OCI-LY1 (cell line): ENCODE data around the gene ABHD17B.

ENCODE experiments used
- H2AFZ ChIP-seq: fragments of 200-600 bp; sonication (generic), shearing (Covaris generic); 2 replicates; pipeline ENCODE4 v1.6.0; 2014; ENCODE audit warnings: antibody characterized with exemption, mild to moderate bottlenecking, low read length
- H3F3A ChIP-seq: fragments of 200-600 bp; sonication (generic), shearing (Covaris generic); 2 replicates; pipeline ENCODE4 v1.6.0; 2014; ENCODE audit warnings: mild to moderate bottlenecking, antibody characterized with exemption, low read length, moderate library complexity; ENCODE audit not compliant: insufficient read depth
- H3K27ac ChIP-seq: fragments of 200-600 bp; sonication (generic); 2 replicates; pipeline ENCODE4 v1.5.1; 2014; ENCODE audit warnings: low read length, mixed run types, mild to moderate bottlenecking, low read depth; ENCODE audit not compliant: poor library complexity, severe bottlenecking
- H3K27me3 ChIP-seq: fragments of 200-600 bp; sonication (generic); 2 replicates; pipeline ENCODE4 v1.6.0; 2014; ENCODE audit warnings: antibody characterized with exemption, mild to moderate bottlenecking, low read length, moderate library complexity; ENCODE audit not compliant: insufficient read depth
- H3K36me3 ChIP-seq: fragments of 200-600 bp; sonication (generic); 2 replicates; pipeline ENCODE4 v1.6.1; 2014; ENCODE audit warnings: mild to moderate bottlenecking, antibody characterized with exemption, low read length, moderate library complexity, mixed read lengths; ENCODE audit not compliant: insufficient read depth
- H3K4me1 ChIP-seq: fragments of 200-600 bp; sonication (generic); 2 replicates; pipeline ENCODE4 v1.5.1; 2014; ENCODE audit warnings: mild to moderate bottlenecking, low read length, moderate library complexity; ENCODE audit not compliant: insufficient read depth, severe bottlenecking
- H3K4me2 ChIP-seq: fragments of 200-600 bp; sonication (generic), shearing (Covaris generic); 2 replicates; pipeline ENCODE4 v1.6.1; 2014; ENCODE audit warnings: low read length
- H3K4me3 ChIP-seq: fragments of 200-600 bp; sonication (generic); 2 replicates; pipeline ENCODE4 v1.5.1; 2014; ENCODE audit warnings: low read length, low read depth, mild to moderate bottlenecking, mixed read lengths; ENCODE audit not compliant: poor library complexity, severe bottlenecking
- H3K79me2 ChIP-seq: fragments of 200-600 bp; shearing (Covaris generic); 2 replicates; pipeline ENCODE4 v1.6.1; 2016; ENCODE audit warnings: mixed run types, low read length, mixed read lengths; ENCODE audit not compliant: insufficient read depth
- H3K9ac ChIP-seq: fragments of 200-600 bp; sonication (generic), shearing (Covaris generic); 2 replicates; pipeline ENCODE4 v1.6.1; 2014; ENCODE audit warnings: mild to moderate bottlenecking, low read length, mixed read lengths
- H3K9me2 ChIP-seq: fragments of 200-600 bp; sonication (generic), shearing (Covaris generic); 2 replicates; pipeline ENCODE4 v1.6.1; 2014; ENCODE audit warnings: low read depth, mild to moderate bottlenecking, low read length, mixed read lengths
- H3K9me3 ChIP-seq: fragments of 200-600 bp; shearing (Covaris generic); 2 replicates; pipeline ENCODE4 v1.6.1; 2014; ENCODE audit warnings: low read length, mixed read lengths
- H4K20me1 ChIP-seq: fragments of 200-600 bp; sonication (generic), shearing (Covaris generic); 2 replicates; pipeline ENCODE4 v1.6.0; 2016; ENCODE audit warnings: mild to moderate bottlenecking, low read length; ENCODE audit not compliant: insufficient read depth
- EZH2 ChIP-seq: fragments of 200-600 bp; sonication (generic), shearing (Covaris generic); IDR thresholded peaks from 2 replicates; pipeline ENCODE4 v1.8.0; 2017; ENCODE audit warnings: borderline replicate concordance, mixed run types, mild to moderate bottlenecking, antibody characterized with exemption, low read length, moderate library complexity, mixed read lengths
- TF ChIP-seq, protein P1 (sequence below): fragments of 200-600 bp; sonication (generic), shearing (Covaris generic); IDR thresholded peaks from 2 replicates; pipeline ENCODE4 v1.5.1; 2017; ENCODE audit warnings: mild to moderate bottlenecking, antibody characterized with exemption, low read length, moderate library complexity, mixed read lengths

The ABHD17B gene

DNA sequence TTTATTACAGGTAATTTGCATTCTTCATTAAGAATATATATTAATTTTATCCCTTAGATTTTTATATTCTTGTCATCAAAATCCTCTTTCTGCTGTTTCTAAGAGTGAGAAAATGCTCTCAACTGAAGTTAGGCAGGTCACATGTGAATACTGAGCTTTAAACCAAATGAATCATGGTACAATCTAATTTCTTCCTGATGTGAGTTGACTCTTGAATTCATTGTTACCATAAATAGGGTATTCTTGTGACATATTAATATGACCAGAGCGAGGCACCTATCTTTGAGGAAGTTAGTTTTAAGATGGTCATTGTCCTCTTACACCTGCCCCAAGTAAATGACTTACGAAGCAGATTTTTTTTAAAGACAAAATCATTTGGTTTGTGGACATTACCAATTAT, 17.8 kb upstream of the ABHD17B start:
- Histone ChIP-seq H3K9me3 (no peaks in the 10 kb centered on the region), H3K9ac (no peak overlapping the region), H3K4me1 (no peaks in the 10 kb centered on the region), H3F3A (no peaks in the 10 kb centered on the region), H3K27ac (no peak overlapping the region), H3K4me2 (no peak overlapping the region), H3K79me2 (no peaks in the 10 kb centered on the region; the same call in 1 of the 2 replicates), H3K4me3 (no peak overlapping the region), H3K9me2 (no peaks in the 10 kb centered on the region), H2AFZ (no peak overlapping the region), H3K27me3 (no peaks in the 10 kb centered on the region), H3K36me3 (no peaks in the 10 kb centered on the region), H4K20me1 (no peaks in the 10 kb centered on the region)
- TF ChIP-seq EZH2: no peak
- TF ChIP-seq, protein P1, sequence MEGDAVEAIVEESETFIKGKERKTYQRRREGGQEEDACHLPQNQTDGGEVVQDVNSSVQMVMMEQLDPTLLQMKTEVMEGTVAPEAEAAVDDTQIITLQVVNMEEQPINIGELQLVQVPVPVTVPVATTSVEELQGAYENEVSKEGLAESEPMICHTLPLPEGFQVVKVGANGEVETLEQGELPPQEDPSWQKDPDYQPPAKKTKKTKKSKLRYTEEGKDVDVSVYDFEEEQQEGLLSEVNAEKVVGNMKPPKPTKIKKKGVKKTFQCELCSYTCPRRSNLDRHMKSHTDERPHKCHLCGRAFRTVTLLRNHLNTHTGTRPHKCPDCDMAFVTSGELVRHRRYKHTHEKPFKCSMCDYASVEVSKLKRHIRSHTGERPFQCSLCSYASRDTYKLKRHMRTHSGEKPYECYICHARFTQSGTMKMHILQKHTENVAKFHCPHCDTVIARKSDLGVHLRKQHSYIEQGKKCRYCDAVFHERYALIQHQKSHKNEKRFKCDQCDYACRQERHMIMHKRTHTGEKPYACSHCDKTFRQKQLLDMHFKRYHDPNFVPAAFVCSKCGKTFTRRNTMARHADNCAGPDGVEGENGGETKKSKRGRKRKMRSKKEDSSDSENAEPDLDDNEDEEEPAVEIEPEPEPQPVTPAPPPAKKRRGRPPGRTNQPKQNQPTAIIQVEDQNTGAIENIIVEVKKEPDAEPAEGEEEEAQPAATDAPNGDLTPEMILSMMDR: no peak

- H2AFZ ChIP-seq: no peak overlapping the region
- H4K20me1 ChIP-seq: no peaks in the 10 kb centered on the region
- no peaks in the 10 kb centered on the region for H3K4me1 ChIP-seq
- H3K9ac ChIP-seq: no peak overlapping the region
- no peaks in the 10 kb centered on the region for H3K36me3 ChIP-seq
- H3K4me2 ChIP-seq: no peak overlapping the region
- H3K27me3 ChIP-seq: no peaks in the 10 kb centered on the region
- H3K9me2 ChIP-seq: no peaks in the 10 kb centered on the region
- no peak overlapping the region for H3K27ac ChIP-seq
- H3K4me3 ChIP-seq: no peak overlapping the region
- H3K79me2 ChIP-seq: no peaks in the 10 kb centered on the region; the same call in 1 of the 2 replicates
- TF ChIP-seq, protein P1: no peak
- TF ChIP-seq EZH2: no peak
- H3K9me3 ChIP-seq: no peaks in the 10 kb centered on the region
- no peaks in the 10 kb centered on the region for H3F3A ChIP-seq
These were observed 17.4 kb upstream of the ABHD17B start for GRCh38 chr9:71928376-71928775.

- Histone ChIP-seq H3K36me3 (peaks cover 6% of the 10 kb centered on the region; the same call in 1 of the 2 replicates), H3K9me3 (no peaks in the 10 kb centered on the region), H2AFZ (no peak overlapping the region), H3K27ac (no peak overlapping the region), H3K9me2 (no peaks in the 10 kb centered on the region), H3K4me2 (no peak overlapping the region), H3F3A (no peaks in the 10 kb centered on the region), H4K20me1 (no peaks in the 10 kb centered on the region), H3K4me3 (no peak overlapping the region), H3K4me1 (peaks cover 6% of the 10 kb centered on the region), H3K79me2 (no peaks in the 10 kb centered on the region; the same call in 1 of the 2 replicates), H3K9ac (no peak overlapping the region), H3K27me3 (no peaks in the 10 kb centered on the region)
- no peak for TF ChIP-seq EZH2
- TF ChIP-seq, protein P1: no peak
These were observed 14.8 kb upstream of the ABHD17B start for GRCh38 chr9:71925834-71926233.
